K562 (cell line): ENCODE results near the gene ZNF420.

Source experiments
- CBX1 ChIP-seq: sonication (generic); IDR thresholded peaks from 2 replicates; pipeline ENCODE4 v1.6.1; 2016; ENCODE audit warnings: antibody characterized with exemption, low read depth, mild to moderate bottlenecking
- CTCF ChIP-seq, 3 experiments: IDR thresholded peaks in 2 of 3; conservative IDR thresholded peaks in 1 of 3; 2 replicates each; pipeline ENCODE4 v1.5.1; 2011 to 2012; ENCODE audit warnings: low read length in 3 of 3, mild to moderate bottlenecking in 3 of 3, control low read depth in 2 of 3, improper control_type of control experiment in 1 of 3, inconsistent platforms in 1 of 3, low read depth in 1 of 3, mixed read lengths in 1 of 3, moderate library complexity in 1 of 3; ENCODE audit not compliant: insufficient read depth in 2 of 3
- MAFF ChIP-seq: IDR thresholded peaks from 2 replicates; pipeline ENCODE4 v1.6.1; 2012; ENCODE audit warnings: low read length, improper control_type of control experiment
- PCBP2 ChIP-seq: fragments of 200-400 bp; formaldehyde crosslinking; IDR thresholded peaks from 2 replicates; pipeline ENCODE4 v1.6.1; 2018; ENCODE audit warnings: low read length, low read depth, mild to moderate bottlenecking, moderate library complexity; ENCODE audit not compliant: poor library complexity, severe bottlenecking
- TF ChIP-seq, protein P1 (sequence below), 2 experiments: fragments of 450-650 bp in 1 of 2; sonication (generic) in 1 of 2; formaldehyde crosslinking in 1 of 2; IDR thresholded peaks; 2 replicates each; pipeline versions ENCODE4 v1.7.1 to v1.9.0; 2016 to 2022; ENCODE audit warnings: inconsistent platforms in 1 of 2, mild to moderate bottlenecking in 1 of 2, missing genetic modification reagents in 1 of 2
- TF ChIP-seq, protein P2 (sequence below): fragments of 450-650 bp; IDR thresholded peaks from 2 replicates; pipeline ENCODE4 v1.6.1; 2016; ENCODE audit warnings: mild to moderate bottlenecking, moderate library complexity

DNA sequence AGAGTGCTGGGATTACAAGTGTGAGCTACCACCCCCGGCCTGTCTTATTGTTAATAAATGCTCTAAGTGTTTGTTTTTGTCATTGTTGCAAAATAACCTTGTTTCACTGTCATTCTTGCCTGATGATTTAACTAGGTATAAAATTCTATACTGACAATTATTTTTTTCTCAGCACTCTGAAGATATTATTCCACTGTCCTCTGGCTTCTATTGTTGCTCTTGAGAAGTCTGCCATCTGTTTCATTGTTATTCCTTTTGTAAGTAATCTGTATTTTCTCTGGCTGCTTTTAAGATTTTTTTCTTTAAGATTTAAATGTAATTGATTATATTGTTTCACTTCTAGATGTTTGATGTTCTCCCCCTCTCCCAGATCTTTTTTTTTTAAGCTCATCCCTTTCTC, 17.6 kb downstream of the ZNF420 start:
- TF ChIP-seq, protein P1, sequence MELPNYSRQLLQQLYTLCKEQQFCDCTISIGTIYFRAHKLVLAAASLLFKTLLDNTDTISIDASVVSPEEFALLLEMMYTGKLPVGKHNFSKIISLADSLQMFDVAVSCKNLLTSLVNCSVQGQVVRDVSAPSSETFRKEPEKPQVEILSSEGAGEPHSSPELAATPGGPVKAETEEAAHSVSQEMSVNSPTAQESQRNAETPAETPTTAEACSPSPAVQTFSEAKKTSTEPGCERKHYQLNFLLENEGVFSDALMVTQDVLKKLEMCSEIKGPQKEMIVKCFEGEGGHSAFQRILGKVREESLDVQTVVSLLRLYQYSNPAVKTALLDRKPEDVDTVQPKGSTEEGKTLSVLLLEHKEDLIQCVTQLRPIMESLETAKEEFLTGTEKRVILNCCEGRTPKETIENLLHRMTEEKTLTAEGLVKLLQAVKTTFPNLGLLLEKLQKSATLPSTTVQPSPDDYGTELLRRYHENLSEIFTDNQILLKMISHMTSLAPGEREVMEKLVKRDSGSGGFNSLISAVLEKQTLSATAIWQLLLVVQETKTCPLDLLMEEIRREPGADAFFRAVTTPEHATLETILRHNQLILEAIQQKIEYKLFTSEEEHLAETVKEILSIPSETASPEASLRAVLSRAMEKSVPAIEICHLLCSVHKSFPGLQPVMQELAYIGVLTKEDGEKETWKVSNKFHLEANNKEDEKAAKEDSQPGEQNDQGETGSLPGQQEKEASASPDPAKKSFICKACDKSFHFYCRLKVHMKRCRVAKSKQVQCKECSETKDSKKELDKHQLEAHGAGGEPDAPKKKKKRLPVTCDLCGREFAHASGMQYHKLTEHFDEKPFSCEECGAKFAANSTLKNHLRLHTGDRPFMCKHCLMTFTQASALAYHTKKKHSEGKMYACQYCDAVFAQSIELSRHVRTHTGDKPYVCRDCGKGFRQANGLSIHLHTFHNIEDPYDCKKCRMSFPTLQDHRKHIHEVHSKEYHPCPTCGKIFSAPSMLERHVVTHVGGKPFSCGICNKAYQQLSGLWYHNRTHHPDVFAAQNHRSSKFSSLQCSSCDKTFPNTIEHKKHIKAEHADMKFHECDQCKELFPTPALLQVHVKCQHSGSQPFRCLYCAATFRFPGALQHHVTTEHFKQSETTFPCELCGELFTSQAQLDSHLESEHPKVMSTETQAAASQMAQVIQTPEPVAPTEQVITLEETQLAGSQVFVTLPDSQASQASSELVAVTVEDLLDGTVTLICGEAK (IDR thresholded peaks at IDR 0.05) = no peak
- TF ChIP-seq, protein P1 (CRISPR knock-in tag; IDR thresholded peaks at IDR 0.05) = no peak
- TF ChIP-seq CTCF (IDR thresholded peaks at IDR 0.05 in 2 of 3, conservative IDR thresholded peaks at IDR 0.05 in 1 of 3; ENCODE audit: insufficient read depth in 2 of 3, low read depth in 1 of 3, low read length in 3 of 3) (no peak), PCBP2 (no peak), CBX1 (no peak), MAFF (no peak)
- TF ChIP-seq, protein P2, sequence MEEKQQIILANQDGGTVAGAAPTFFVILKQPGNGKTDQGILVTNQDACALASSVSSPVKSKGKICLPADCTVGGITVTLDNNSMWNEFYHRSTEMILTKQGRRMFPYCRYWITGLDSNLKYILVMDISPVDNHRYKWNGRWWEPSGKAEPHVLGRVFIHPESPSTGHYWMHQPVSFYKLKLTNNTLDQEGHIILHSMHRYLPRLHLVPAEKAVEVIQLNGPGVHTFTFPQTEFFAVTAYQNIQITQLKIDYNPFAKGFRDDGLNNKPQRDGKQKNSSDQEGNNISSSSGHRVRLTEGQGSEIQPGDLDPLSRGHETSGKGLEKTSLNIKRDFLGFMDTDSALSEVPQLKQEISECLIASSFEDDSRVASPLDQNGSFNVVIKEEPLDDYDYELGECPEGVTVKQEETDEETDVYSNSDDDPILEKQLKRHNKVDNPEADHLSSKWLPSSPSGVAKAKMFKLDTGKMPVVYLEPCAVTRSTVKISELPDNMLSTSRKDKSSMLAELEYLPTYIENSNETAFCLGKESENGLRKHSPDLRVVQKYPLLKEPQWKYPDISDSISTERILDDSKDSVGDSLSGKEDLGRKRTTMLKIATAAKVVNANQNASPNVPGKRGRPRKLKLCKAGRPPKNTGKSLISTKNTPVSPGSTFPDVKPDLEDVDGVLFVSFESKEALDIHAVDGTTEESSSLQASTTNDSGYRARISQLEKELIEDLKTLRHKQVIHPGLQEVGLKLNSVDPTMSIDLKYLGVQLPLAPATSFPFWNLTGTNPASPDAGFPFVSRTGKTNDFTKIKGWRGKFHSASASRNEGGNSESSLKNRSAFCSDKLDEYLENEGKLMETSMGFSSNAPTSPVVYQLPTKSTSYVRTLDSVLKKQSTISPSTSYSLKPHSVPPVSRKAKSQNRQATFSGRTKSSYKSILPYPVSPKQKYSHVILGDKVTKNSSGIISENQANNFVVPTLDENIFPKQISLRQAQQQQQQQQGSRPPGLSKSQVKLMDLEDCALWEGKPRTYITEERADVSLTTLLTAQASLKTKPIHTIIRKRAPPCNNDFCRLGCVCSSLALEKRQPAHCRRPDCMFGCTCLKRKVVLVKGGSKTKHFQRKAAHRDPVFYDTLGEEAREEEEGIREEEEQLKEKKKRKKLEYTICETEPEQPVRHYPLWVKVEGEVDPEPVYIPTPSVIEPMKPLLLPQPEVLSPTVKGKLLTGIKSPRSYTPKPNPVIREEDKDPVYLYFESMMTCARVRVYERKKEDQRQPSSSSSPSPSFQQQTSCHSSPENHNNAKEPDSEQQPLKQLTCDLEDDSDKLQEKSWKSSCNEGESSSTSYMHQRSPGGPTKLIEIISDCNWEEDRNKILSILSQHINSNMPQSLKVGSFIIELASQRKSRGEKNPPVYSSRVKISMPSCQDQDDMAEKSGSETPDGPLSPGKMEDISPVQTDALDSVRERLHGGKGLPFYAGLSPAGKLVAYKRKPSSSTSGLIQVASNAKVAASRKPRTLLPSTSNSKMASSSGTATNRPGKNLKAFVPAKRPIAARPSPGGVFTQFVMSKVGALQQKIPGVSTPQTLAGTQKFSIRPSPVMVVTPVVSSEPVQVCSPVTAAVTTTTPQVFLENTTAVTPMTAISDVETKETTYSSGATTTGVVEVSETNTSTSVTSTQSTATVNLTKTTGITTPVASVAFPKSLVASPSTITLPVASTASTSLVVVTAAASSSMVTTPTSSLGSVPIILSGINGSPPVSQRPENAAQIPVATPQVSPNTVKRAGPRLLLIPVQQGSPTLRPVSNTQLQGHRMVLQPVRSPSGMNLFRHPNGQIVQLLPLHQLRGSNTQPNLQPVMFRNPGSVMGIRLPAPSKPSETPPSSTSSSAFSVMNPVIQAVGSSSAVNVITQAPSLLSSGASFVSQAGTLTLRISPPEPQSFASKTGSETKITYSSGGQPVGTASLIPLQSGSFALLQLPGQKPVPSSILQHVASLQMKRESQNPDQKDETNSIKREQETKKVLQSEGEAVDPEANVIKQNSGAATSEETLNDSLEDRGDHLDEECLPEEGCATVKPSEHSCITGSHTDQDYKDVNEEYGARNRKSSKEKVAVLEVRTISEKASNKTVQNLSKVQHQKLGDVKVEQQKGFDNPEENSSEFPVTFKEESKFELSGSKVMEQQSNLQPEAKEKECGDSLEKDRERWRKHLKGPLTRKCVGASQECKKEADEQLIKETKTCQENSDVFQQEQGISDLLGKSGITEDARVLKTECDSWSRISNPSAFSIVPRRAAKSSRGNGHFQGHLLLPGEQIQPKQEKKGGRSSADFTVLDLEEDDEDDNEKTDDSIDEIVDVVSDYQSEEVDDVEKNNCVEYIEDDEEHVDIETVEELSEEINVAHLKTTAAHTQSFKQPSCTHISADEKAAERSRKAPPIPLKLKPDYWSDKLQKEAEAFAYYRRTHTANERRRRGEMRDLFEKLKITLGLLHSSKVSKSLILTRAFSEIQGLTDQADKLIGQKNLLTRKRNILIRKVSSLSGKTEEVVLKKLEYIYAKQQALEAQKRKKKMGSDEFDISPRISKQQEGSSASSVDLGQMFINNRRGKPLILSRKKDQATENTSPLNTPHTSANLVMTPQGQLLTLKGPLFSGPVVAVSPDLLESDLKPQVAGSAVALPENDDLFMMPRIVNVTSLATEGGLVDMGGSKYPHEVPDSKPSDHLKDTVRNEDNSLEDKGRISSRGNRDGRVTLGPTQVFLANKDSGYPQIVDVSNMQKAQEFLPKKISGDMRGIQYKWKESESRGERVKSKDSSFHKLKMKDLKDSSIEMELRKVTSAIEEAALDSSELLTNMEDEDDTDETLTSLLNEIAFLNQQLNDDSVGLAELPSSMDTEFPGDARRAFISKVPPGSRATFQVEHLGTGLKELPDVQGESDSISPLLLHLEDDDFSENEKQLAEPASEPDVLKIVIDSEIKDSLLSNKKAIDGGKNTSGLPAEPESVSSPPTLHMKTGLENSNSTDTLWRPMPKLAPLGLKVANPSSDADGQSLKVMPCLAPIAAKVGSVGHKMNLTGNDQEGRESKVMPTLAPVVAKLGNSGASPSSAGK = no peak
